Neural crest cell (in vitro differentiated cells): ENCODE measurements around the gene PPP6R1. TPM values are rescaled to one million over a fixed set of nuclear protein-coding genes. Genes with fewer than 3 reads are reported as not detected.

ENCODE experiments used
- DNase-seq: peaks from one replicate; pipeline ENCODE4 v3.0.0; 2021; ENCODE audit warnings: low read depth, mixed read lengths, low spot score
- H3K27ac Mint-ChIP-seq: one replicate; pipeline ENCODE4 v1.8.0; 2021; ENCODE audit warnings: mild to moderate bottlenecking, mixed read lengths; ENCODE audit not compliant: unreplicated experiment
- H3K27me3 Mint-ChIP-seq: 2 replicates; pipeline ENCODE4 v1.8.0; 2021; ENCODE audit warnings: low read depth, mild to moderate bottlenecking, mixed read lengths
- H3K36me3 Mint-ChIP-seq: 2 replicates; pipeline ENCODE4 v1.8.0; 2021; ENCODE audit warnings: low read depth, mild to moderate bottlenecking, mixed read lengths
- H3K4me1 Mint-ChIP-seq: 2 replicates; pipeline ENCODE4 v1.8.0; 2021; ENCODE audit warnings: mixed read lengths
- H3K4me3 Mint-ChIP-seq: one replicate; pipeline ENCODE4 v1.8.0; 2021; ENCODE audit warnings: mild to moderate bottlenecking, mixed read lengths
- H3K9me3 Mint-ChIP-seq: 2 replicates; pipeline ENCODE4 v1.8.0; 2021; ENCODE audit warnings: mixed read lengths
- CTCF ChIP-seq: fragments of 200-600 bp; sonication (generic); conservative IDR thresholded peaks from 2 replicates; pipeline ENCODE4 v1.5.0; 2021; ENCODE audit warnings: antibody characterized with exemption, mild to moderate bottlenecking
- total RNA-seq: library from RNA; stranded (reverse); gene quantifications from 2 replicates; pipeline ENCODE4 v1.2.1, GENCODE V29; 2021

Gene PPP6R1
- total RNA-seq, 1 donor from 2014 or later: 73.1 TPM

- Mint-ChIP-seq H3K27ac (peak overlapping the region; percentile 71), H3K27me3 (no peaks in the 10 kb centered on the region), H3K4me1 (peaks cover 36% of the 10 kb centered on the region), H3K4me3 (peak overlapping the region; percentile 88), H3K36me3 (peaks cover 5% of the 10 kb centered on the region), H3K9me3 (no peaks in the 10 kb centered on the region)
- DNase-seq: no peak
- no peak for TF ChIP-seq CTCF
Observed at GRCh38 chr19:55285229-55285890, 26.5 kb upstream of the PPP6R1 start.

GRCh38 chr19:55284405-55285058 is 25.7 kb upstream of the PPP6R1 start:
- H3K27ac Mint-ChIP-seq: peak overlapping the region; percentile 71
- H3K4me3 Mint-ChIP-seq: peak overlapping the region; percentile 88
- DNase-seq: no peak
- no peaks in the 10 kb centered on the region for H3K9me3 Mint-ChIP-seq
- H3K36me3 Mint-ChIP-seq: peaks cover under 1% of the 10 kb centered on the region
- no peaks in the 10 kb centered on the region for H3K27me3 Mint-ChIP-seq
- TF ChIP-seq CTCF: no peak
- H3K4me1 Mint-ChIP-seq: peaks cover 44% of the 10 kb centered on the region

GRCh38 chr19:55283548-55284377 is 24.9 kb upstream of the PPP6R1 start, which contains the start of gene BRSK1:
Gene BRSK1 (plus strand): TSS chr19:55283997. CDS start chr19:55284443, 446 bp downstream.
- no peak for TF ChIP-seq CTCF
- H3K27me3 Mint-ChIP-seq: no peaks in the 10 kb centered on the region

GRCh38 chr19:55279770-55280643 is 21.2 kb upstream of the PPP6R1 start, which contains the start of gene HSPBP1:
Gene HSPBP1 (minus strand): TSS chr19:55280110. CDS start chr19:55279608, 502 bp downstream.
- peak within 1 kb of the TSS; percentile 99 for H3K27ac Mint-ChIP-seq
- H3K9me3 Mint-ChIP-seq: no peaks in the 10 kb centered on the region
- DNase-seq: peak; percentile 92
- H3K4me3 Mint-ChIP-seq: peak within 1 kb of the TSS; percentile 99
- H3K36me3 Mint-ChIP-seq: peaks cover 3% of the 10 kb centered on the region
- no peak for TF ChIP-seq CTCF
- H3K27me3 Mint-ChIP-seq: no peaks in the 10 kb centered on the region
- H3K4me1 Mint-ChIP-seq: peaks cover 37% of the 10 kb centered on the region

More at GRCh38 chr19:55283548-55284377, 24.9 kb upstream of the PPP6R1 start, which contains the start of gene BRSK1:
- peak within 1 kb of the TSS; percentile 87 for H3K27ac Mint-ChIP-seq
- H3K4me3 Mint-ChIP-seq: peak within 1 kb of the TSS; percentile 88
- H3K36me3 Mint-ChIP-seq: no peaks in the 10 kb centered on the region
- peak; percentile 65 for DNase-seq
- H3K4me1 Mint-ChIP-seq: peaks cover 50% of the 10 kb centered on the region
- no peaks in the 10 kb centered on the region for H3K9me3 Mint-ChIP-seq
